HL-60 (cell line): ENCODE data around the gene TSPAN11.

ENCODE experiments used
- DNase-seq, 2 experiments: peaks; one replicate each; pipeline ENCODE4 v3.0.0-alpha.2; 2010 to 2020; ENCODE audit warnings: low read depth in 1 of 2, low spot score in 1 of 2
- H3K27ac ChIP-seq: fragments of 250-450 bp; sonication (Bioruptor Pico); replicated peaks from 2 replicates; pipeline ENCODE4 v1.5.1; 2020; ENCODE audit warnings: mild to moderate bottlenecking, moderate library complexity
- H3K27me3 ChIP-seq: fragments of 250-450 bp; sonication (Bioruptor Pico); 2 replicates; pipeline ENCODE4 v1.5.1; 2021; ENCODE audit warnings: mild to moderate bottlenecking, moderate library complexity; ENCODE audit not compliant: insufficient read depth, poor library complexity, severe bottlenecking
- H3K4me3 ChIP-seq: replicated peaks from 2 replicates; pipeline ENCODE4 v1.5.1; 2011; ENCODE audit warnings: mild to moderate bottlenecking, control low read depth, low read length; ENCODE audit not compliant: insufficient read depth
- CTCF ChIP-seq: IDR thresholded peaks from one replicate; pipeline ENCODE4 v1.5.1; 2011; ENCODE audit warnings: low read length, control low read depth, inconsistent platforms; ENCODE audit not compliant: insufficient read depth
- GABPA ChIP-seq: IDR thresholded peaks from 2 replicates; pipeline ENCODE4 v1.6.1; 2012; ENCODE audit warnings: low read depth
- POLR2AphosphoS5 ChIP-seq: IDR thresholded peaks from 2 replicates; pipeline ENCODE4 v1.6.1; 2012; ENCODE audit warnings: low read depth
- SPI1 ChIP-seq: IDR thresholded peaks from 2 replicates; pipeline ENCODE4 v1.6.1; 2012; ENCODE audit warnings: low read depth, mild to moderate bottlenecking, borderline replicate concordance
- TF ChIP-seq, protein P1 (sequence below): IDR thresholded peaks from 2 replicates; pipeline ENCODE4 v1.6.1; 2012; ENCODE audit warnings: low read depth; ENCODE audit not compliant: insufficient replicate concordance

Gene TSPAN11

DNA sequence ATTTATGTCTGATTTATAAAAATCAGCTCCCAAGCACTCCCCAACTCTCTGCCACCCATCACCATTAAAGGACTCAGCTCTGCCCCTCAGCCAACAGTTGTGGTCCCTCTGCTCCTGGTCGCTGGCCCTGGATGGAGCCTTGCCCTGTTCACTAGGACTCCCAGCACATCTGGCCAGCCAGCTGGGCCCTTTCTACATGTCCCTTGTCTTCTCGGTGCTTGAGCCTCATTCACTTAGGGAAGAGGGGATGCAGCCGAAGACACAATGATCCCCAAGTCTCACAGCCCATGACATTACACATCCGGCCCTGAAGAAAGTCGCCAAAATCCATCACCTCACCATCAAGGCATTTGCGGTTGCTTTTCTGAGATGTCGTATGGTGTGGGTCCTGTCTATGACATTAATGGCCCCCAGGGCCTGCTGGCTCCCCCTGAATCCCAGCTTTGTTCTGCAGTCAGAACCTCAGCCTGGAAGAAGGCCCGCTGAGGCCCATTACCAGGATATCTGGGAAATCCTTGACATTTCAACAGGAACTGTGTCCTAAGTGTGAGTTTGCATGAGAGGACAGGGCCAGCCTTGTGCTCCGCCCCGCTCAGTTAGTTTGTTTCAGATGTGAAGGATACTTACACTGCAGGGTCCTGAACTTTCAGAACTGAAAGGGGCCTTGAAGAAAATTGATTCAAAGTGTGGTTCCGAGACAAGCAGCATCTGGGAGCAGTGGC, 19.1 kb downstream of the TSPAN11 start:
- no peak overlapping the region for H3K4me3 ChIP-seq
- no peaks in the 10 kb centered on the region for H3K27me3 ChIP-seq
- TF ChIP-seq CTCF (no peak), POLR2AphosphoS5 (no peak), GABPA (no peak), SPI1 (no peak)
- TF ChIP-seq, protein P1, sequence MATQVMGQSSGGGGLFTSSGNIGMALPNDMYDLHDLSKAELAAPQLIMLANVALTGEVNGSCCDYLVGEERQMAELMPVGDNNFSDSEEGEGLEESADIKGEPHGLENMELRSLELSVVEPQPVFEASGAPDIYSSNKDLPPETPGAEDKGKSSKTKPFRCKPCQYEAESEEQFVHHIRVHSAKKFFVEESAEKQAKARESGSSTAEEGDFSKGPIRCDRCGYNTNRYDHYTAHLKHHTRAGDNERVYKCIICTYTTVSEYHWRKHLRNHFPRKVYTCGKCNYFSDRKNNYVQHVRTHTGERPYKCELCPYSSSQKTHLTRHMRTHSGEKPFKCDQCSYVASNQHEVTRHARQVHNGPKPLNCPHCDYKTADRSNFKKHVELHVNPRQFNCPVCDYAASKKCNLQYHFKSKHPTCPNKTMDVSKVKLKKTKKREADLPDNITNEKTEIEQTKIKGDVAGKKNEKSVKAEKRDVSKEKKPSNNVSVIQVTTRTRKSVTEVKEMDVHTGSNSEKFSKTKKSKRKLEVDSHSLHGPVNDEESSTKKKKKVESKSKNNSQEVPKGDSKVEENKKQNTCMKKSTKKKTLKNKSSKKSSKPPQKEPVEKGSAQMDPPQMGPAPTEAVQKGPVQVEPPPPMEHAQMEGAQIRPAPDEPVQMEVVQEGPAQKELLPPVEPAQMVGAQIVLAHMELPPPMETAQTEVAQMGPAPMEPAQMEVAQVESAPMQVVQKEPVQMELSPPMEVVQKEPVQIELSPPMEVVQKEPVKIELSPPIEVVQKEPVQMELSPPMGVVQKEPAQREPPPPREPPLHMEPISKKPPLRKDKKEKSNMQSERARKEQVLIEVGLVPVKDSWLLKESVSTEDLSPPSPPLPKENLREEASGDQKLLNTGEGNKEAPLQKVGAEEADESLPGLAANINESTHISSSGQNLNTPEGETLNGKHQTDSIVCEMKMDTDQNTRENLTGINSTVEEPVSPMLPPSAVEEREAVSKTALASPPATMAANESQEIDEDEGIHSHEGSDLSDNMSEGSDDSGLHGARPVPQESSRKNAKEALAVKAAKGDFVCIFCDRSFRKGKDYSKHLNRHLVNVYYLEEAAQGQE: no peak
- no peak for DNase-seq
- no peak overlapping the region for H3K27ac ChIP-seq

GRCh38 chr12:30952015-30952414, 25.5 kb downstream of the TSPAN11 start:
- no peak for DNase-seq
- no peak overlapping the region for H3K27ac ChIP-seq
- no peak for TF ChIP-seq POLR2AphosphoS5
- no peak for TF ChIP-seq CTCF
- no peak for TF ChIP-seq SPI1
- TF ChIP-seq, protein P1: no peak
- TF ChIP-seq GABPA: no peak
- H3K27me3 ChIP-seq: no peaks in the 10 kb centered on the region
- H3K4me3 ChIP-seq: no peak overlapping the region

GRCh38 chr12:30953257-30953656, 26.7 kb downstream of the TSPAN11 start:
- Histone ChIP-seq H3K4me3 (no peak overlapping the region), H3K27ac (no peak overlapping the region), H3K27me3 (no peaks in the 10 kb centered on the region)
- TF ChIP-seq CTCF (no peak), POLR2AphosphoS5 (no peak), GABPA (no peak), SPI1 (no peak)
- TF ChIP-seq, protein P1: no peak
- no peak for DNase-seq
